CD14-positive monocyte (primary cell): ENCODE measurements around the gene DGCR2. TPM values are rescaled to one million over a fixed set of nuclear protein-coding genes. Genes with fewer than 3 reads are reported as not detected.

ENCODE experiments used
- DNase-seq, 3 donors: peaks; one replicate each; pipeline ENCODE4 v3.0.0-alpha.2; 2011 to 2022
- H2AFZ ChIP-seq: 2 replicates; pipeline ENCODE4 v1.6.0; 2012; ENCODE audit warnings: mild to moderate bottlenecking, low read depth, low read length, inconsistent platforms; ENCODE audit not compliant: insufficient read depth, poor library complexity, severe bottlenecking
- H3K27ac ChIP-seq, 2 donors: 1 replicate in 1 of 2; 2 replicates in 1 of 2; pipeline ENCODE4 v1.5.1; 2012 to 2013; ENCODE audit warnings: low read length in 2 of 2, control low read depth in 1 of 2, inconsistent platforms in 1 of 2, low read depth in 1 of 2, mild to moderate bottlenecking in 1 of 2
- H3K27me3 ChIP-seq, 2 donors: one replicate each; pipeline versions ENCODE4 v1.6.0 to v1.6.1; 2011 to 2013; ENCODE audit warnings: low read length in 2 of 2; ENCODE audit not compliant: control insufficient read depth in 2 of 2, insufficient read depth in 2 of 2
- H3K36me3 ChIP-seq, 2 donors: replicated peaks in 1 of 2; 1 replicate in 1 of 2; 2 replicates in 1 of 2; pipeline versions ENCODE4 v1.5.1 to v1.6.1; 2012 to 2013; ENCODE audit warnings: low read length in 2 of 2, control low read depth in 1 of 2, inconsistent platforms in 1 of 2, mild to moderate bottlenecking in 1 of 2; ENCODE audit not compliant: insufficient read depth in 2 of 2, control insufficient read depth in 1 of 2
- H3K4me1 ChIP-seq, 2 donors: 1 replicate in 1 of 2; 2 replicates in 1 of 2; pipeline versions ENCODE4 v1.5.1 to v1.6.1; 2012 to 2013; ENCODE audit warnings: low read length in 2 of 2, control low read depth in 1 of 2, inconsistent platforms in 1 of 2, mild to moderate bottlenecking in 1 of 2, moderate library complexity in 1 of 2; ENCODE audit not compliant: insufficient read depth in 2 of 2, control insufficient read depth in 1 of 2
- H3K4me2 ChIP-seq: replicated peaks from 2 replicates; pipeline ENCODE3; 2012; ENCODE audit warnings: low read length, moderate library complexity, mild to moderate bottlenecking; ENCODE audit not compliant: poor library complexity, severe bottlenecking; ENCODE audit errors: extremely low read depth
- H3K4me3 ChIP-seq, 3 experiments: fragments of 200-600 bp in 1 of 3; sonication (generic) in 1 of 3; replicated peaks in 1 of 3; 1 replicate in 2 of 3; 2 replicates in 1 of 3; pipeline ENCODE4 v1.5.1; 2011 to 2013; ENCODE audit warnings: low read length in 3 of 3, mild to moderate bottlenecking in 3 of 3, control low read depth in 2 of 3, low read depth in 2 of 3, inconsistent platforms in 1 of 3, moderate library complexity in 1 of 3
- H3K79me2 ChIP-seq: 2 replicates; pipeline ENCODE4 v1.6.0; 2012; ENCODE audit warnings: mild to moderate bottlenecking, control low read depth, inconsistent platforms, low read length, moderate library complexity; ENCODE audit not compliant: insufficient read depth
- H3K9ac ChIP-seq: 2 replicates; pipeline ENCODE4 v1.6.0; 2017; ENCODE audit warnings: low read length, mild to moderate bottlenecking; ENCODE audit not compliant: insufficient read depth, poor library complexity, severe bottlenecking
- H3K9me3 ChIP-seq, 2 donors: replicated peaks in 1 of 2; 1 replicate in 1 of 2; 2 replicates in 1 of 2; pipeline versions ENCODE4 v1.5.1 to v1.6.1; 2012 to 2013; ENCODE audit warnings: low read length in 2 of 2, control low read depth in 1 of 2; ENCODE audit not compliant: control insufficient read depth in 1 of 2, insufficient read depth in 1 of 2
- H4K20me1 ChIP-seq: 2 replicates; pipeline ENCODE4 v1.6.0; 2012; ENCODE audit warnings: mild to moderate bottlenecking, low read length, control low read depth, moderate library complexity; ENCODE audit not compliant: insufficient read depth
- H3K27ac Mint-ChIP-seq, 7 donors: one replicate each; pipeline ENCODE4 v1.8.0; 2020; ENCODE audit warnings: mild to moderate bottlenecking in 7 of 7, mixed read lengths in 7 of 7, moderate library complexity in 6 of 7, inconsistent platforms in 2 of 7
- H3K27me3 Mint-ChIP-seq, 3 donors: one replicate each; pipeline ENCODE4 v1.8.0; 2021 to 2022; ENCODE audit warnings: low read depth in 3 of 3, mild to moderate bottlenecking in 3 of 3, mixed read lengths in 3 of 3, moderate library complexity in 3 of 3, inconsistent platforms in 1 of 3
- H3K36me3 Mint-ChIP-seq, 2 donors: one replicate each; pipeline ENCODE4 v1.8.0; 2020; ENCODE audit warnings: mixed read lengths in 2 of 2, inconsistent platforms in 1 of 2, mild to moderate bottlenecking in 1 of 2
- H3K4me1 Mint-ChIP-seq: one replicate; pipeline ENCODE4 v1.8.0; 2020; ENCODE audit warnings: mild to moderate bottlenecking, mixed read lengths
- H3K4me3 Mint-ChIP-seq, 2 donors: one replicate each; pipeline ENCODE4 v1.8.0; 2020; ENCODE audit warnings: mild to moderate bottlenecking in 2 of 2, mixed read lengths in 2 of 2, moderate library complexity in 1 of 2
- H3K9me3 Mint-ChIP-seq, 7 donors: one replicate each; pipeline ENCODE4 v1.8.0; 2020 to 2022; ENCODE audit warnings: mixed read lengths in 7 of 7, mild to moderate bottlenecking in 6 of 7, moderate library complexity in 6 of 7, inconsistent platforms in 2 of 7
- WGBS: methylation state at CpG from one replicate; pipeline ENCODE4 v1.1.5; 2013; ENCODE audit warnings: missing lambda C conversion rate; ENCODE audit not compliant: insufficient coverage; 5-methylcytosine and 5-hydroxymethylcytosine counted together
- intact Hi-C, 2 donors: fragments of 100-400 bp; cut with micrococcal nuclease; formaldehyde crosslinking; loops; one replicate each; pipeline versions ENCODE4 v1.15.0 to v1.15.1; 2023
- polyA plus RNA-seq, 3 donors: library from polyadenylated mRNA; depleted of rRNA in 1 of 3; unstranded in 2 of 3; stranded (reverse) in 1 of 3; fragments of 300-500 nt in 2 of 3; fragments of >200 nt in 1 of 3; fragmentation: Illumina TruSeq in 2 of 3; gene quantifications; 1 replicate in 2 of 3; 2 replicates in 1 of 3; pipeline ENCODE4 v1.2.3, GENCODE V29; 2012 to 2021
- TF ChIP-seq, protein P1 (sequence below): fragments of 200-600 bp; IDR thresholded peaks from one replicate; pipeline ENCODE4 v1.8.0; 2022; ENCODE audit warnings: antibody characterized with exemption, mild to moderate bottlenecking

The DGCR2 gene
- polyA plus RNA-seq, 3 donors, result 28.9 to 37.0 (median 36.2) TPM

DNA sequence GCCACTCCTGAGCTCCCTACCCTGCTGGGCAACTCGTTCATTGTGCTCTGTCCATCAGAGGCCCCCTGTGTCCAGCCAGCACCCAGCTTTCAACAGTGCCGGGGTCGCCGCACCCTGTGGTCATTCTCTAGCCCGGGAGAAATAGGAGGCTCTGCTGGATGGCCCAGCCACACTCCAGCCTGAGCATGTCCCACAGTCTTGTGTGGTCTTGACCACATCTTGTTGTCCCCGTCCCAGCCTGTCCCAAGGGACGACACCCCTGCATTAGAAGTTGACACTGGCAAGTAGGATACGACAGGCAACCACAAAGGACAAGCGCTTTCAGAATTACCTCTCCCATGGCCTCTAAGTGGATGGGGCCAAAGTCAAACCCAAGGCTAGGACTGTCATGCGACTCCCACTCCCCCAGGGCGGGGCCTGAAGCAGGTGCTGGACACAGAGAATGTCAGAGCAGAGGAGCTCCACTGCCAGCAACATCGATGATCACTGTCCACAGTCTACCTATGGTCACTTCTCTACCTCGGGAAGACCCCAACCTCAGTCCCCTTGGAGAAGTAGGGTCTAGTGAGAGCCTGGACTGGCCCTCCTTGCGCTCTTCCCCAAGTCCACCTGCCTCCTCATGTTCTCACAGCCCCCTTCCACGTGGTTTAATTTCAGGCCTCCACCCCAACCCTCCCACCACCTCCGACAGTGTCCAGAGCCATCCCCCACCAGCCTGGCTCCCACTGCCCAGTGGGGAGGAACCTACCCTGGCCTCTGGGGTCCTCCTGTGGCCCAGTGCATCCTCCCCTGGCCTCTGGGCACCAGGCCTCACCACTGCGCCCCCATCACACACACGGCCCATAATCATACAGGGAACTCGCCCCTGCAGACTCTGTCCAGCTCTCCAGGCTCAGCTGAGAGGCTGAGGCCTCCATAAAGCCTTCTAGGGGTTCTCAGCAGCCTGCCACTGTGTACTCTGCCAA lies 4.4 kb upstream of the DGCR2 start:
- DNase-seq, result no peak
- no peak overlapping the region for H3K4me3 Mint-ChIP-seq
- H3K79me2 ChIP-seq, result peaks cover 6% of the 10 kb centered on the region
- no peaks in the 10 kb centered on the region for H4K20me1 ChIP-seq
- WGBS, result 98% methylated on average over 13 of the region's 19 CpGs
- TF ChIP-seq, protein P1, sequence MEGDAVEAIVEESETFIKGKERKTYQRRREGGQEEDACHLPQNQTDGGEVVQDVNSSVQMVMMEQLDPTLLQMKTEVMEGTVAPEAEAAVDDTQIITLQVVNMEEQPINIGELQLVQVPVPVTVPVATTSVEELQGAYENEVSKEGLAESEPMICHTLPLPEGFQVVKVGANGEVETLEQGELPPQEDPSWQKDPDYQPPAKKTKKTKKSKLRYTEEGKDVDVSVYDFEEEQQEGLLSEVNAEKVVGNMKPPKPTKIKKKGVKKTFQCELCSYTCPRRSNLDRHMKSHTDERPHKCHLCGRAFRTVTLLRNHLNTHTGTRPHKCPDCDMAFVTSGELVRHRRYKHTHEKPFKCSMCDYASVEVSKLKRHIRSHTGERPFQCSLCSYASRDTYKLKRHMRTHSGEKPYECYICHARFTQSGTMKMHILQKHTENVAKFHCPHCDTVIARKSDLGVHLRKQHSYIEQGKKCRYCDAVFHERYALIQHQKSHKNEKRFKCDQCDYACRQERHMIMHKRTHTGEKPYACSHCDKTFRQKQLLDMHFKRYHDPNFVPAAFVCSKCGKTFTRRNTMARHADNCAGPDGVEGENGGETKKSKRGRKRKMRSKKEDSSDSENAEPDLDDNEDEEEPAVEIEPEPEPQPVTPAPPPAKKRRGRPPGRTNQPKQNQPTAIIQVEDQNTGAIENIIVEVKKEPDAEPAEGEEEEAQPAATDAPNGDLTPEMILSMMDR, result no peak
- peaks cover 8% of the 10 kb centered on the region for H3K4me1 Mint-ChIP-seq
- intact Hi-C loops, result no loop called here
- H3K36me3 ChIP-seq, result peaks cover 5 to 9% of the 10 kb centered on the region in 2 donors
- H3K27me3 Mint-ChIP-seq, result peaks cover 1 to 7% (median 7%) of the 10 kb centered on the region in 3 donors
- H3K9ac ChIP-seq, result no peak overlapping the region
- no peak overlapping the region for H3K4me2 ChIP-seq
- no peaks in the 10 kb centered on the region for H3K9me3 ChIP-seq
- peaks cover 0 to 3% (median 0%) of the 10 kb centered on the region in 7 donors for H3K9me3 Mint-ChIP-seq
- no peak overlapping the region for H3K27ac ChIP-seq
- peaks cover 7 to 8% of the 10 kb centered on the region in 2 donors for H3K4me1 ChIP-seq
- no peak overlapping the region for H3K4me3 ChIP-seq
- H3K27me3 ChIP-seq, result no peaks in the 10 kb centered on the region
- H2AFZ ChIP-seq, result no peak overlapping the region
- peak overlapping the region in 1 of 7 donors; percentile 38 for H3K27ac Mint-ChIP-seq
- peaks cover 6% of the 10 kb centered on the region in 2 donors for H3K36me3 Mint-ChIP-seq

GRCh38 chr22:19125474-19126308 lies 3.5 kb upstream of the DGCR2 start:
- TF ChIP-seq, protein P1, result no peak
- H3K4me1 Mint-ChIP-seq, result peaks cover 17% of the 10 kb centered on the region
- no peaks in the 10 kb centered on the region for H3K9me3 ChIP-seq
- H3K4me2 ChIP-seq, result no peak overlapping the region
- no peak overlapping the region for H2AFZ ChIP-seq
- no peak overlapping the region for H3K4me3 Mint-ChIP-seq
- no peaks in the 10 kb centered on the region for H3K27me3 ChIP-seq
- H3K4me1 ChIP-seq, result peaks cover 14 to 16% of the 10 kb centered on the region in 2 donors
- intact Hi-C loops, result no loop called here
- H3K27ac Mint-ChIP-seq, result no peak overlapping the region
- peaks cover 1 to 7% (median 7%) of the 10 kb centered on the region in 3 donors for H3K27me3 Mint-ChIP-seq
- 84% methylated on average over 16 of the region's 21 CpGs for WGBS
- H3K36me3 Mint-ChIP-seq, result peaks cover 0 to 2% of the 10 kb centered on the region in 2 donors
- no peak overlapping the region for H3K4me3 ChIP-seq
- no peak for DNase-seq
- peaks cover 0 to under 1% of the 10 kb centered on the region in 2 donors for H3K36me3 ChIP-seq
- H3K27ac ChIP-seq, result no peak overlapping the region
- peaks cover 8% of the 10 kb centered on the region for H4K20me1 ChIP-seq
- peaks cover 15% of the 10 kb centered on the region for H3K79me2 ChIP-seq
- no peak overlapping the region for H3K9ac ChIP-seq
- peaks cover 0 to 3% (median 0%) of the 10 kb centered on the region in 7 donors for H3K9me3 Mint-ChIP-seq
